ENCODE results near the gene ALOXE3.

The ALOXE3 gene

DNA sequence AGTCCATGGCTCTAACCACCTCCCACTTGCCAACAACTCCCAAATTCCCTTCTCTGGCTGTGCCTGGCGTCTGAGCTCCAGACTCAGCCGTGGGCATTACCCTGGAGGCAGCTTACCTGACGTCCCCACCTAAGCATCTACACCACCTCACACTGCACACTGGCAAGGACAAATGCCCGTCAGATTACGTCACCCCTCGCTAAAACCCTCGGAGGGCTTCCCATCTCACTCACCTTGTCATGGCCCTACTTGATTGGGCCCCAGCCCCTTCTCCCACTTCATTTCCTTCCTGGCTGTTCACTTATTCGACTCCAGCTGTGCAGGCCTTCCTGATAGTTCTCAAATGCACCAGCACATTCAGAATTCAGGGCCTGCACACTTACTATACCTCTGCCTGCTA lies 13.4 kb downstream of the ALOXE3 start:
- TF ChIP-seq EGR1 (IDR thresholded peaks at IDR 0.05) (no peak), TAF1 (IDR thresholded peaks at IDR 0.05; ENCODE audit: low read depth) (no peak), ZBTB7A (IDR thresholded peaks at IDR 0.05; ENCODE audit: low read depth) (no peak), EP300 (IDR thresholded peaks at IDR 0.05; ENCODE audit: borderline replicate concordance) (no peak), YY1 (IDR thresholded peaks at IDR 0.05; ENCODE audit: low read depth) (no peak), NFIC (IDR thresholded peaks at IDR 0.05) (no peak), CREB1 (IDR thresholded peaks at IDR 0.05; ENCODE audit: low read depth) (no peak), TEAD4 (IDR thresholded peaks at IDR 0.05) (no peak), RAD21 (IDR thresholded peaks at IDR 0.05; ENCODE audit: low read depth) (no peak), TCF12 (IDR thresholded peaks at IDR 0.05; ENCODE audit: low read depth) (no peak), REST (IDR thresholded peaks at IDR 0.05; ENCODE audit: low read depth) (no peak)
- TF ChIP-seq, protein P1, sequence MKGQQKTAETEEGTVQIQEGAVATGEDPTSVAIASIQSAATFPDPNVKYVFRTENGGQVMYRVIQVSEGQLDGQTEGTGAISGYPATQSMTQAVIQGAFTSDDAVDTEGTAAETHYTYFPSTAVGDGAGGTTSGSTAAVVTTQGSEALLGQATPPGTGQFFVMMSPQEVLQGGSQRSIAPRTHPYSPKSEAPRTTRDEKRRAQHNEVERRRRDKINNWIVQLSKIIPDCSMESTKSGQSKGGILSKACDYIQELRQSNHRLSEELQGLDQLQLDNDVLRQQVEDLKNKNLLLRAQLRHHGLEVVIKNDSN (IDR thresholded peaks at IDR 0.05): no peak

GRCh38 chr17:8103549-8103948 lies 14.8 kb downstream of the ALOXE3 start:
- no peak for TF ChIP-seq FOXM1 (IDR thresholded peaks at IDR 0.05; ENCODE audit: borderline replicate concordance, low read depth)
- TF ChIP-seq NFIC (IDR thresholded peaks at IDR 0.05): no peak
- no peak for TF ChIP-seq REST (IDR thresholded peaks at IDR 0.05; ENCODE audit: low read depth)

DNA sequence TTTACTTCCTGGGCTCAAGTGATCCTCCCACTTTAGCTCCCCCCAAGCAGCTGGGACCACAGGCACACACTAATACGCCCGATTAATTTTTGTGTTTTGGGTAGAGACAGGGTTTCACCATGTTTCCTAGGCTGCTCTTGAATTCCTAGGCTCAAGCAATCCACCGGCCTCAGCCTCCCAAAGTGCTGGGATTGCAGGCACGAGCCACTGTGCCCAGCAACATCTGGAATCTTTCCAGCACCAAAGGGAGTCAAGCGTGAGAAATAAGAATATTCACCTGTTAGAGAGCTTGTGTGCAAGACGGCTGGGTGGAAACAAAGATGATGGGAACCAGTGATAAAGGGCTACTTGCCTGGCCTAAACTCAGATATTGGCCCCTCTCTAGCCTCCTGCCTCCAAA lies 16.6 kb downstream of the ALOXE3 start:
- TF ChIP-seq MAX (IDR thresholded peaks at IDR 0.05) (no peak), EP300 (IDR thresholded peaks at IDR 0.05; ENCODE audit: borderline replicate concordance) (no peak), CREB1 (IDR thresholded peaks at IDR 0.05; ENCODE audit: low read depth) (no peak), REST (IDR thresholded peaks at IDR 0.05; ENCODE audit: low read depth) (no peak), RAD21 (IDR thresholded peaks at IDR 0.05; ENCODE audit: low read depth) (no peak), ZBTB7A (IDR thresholded peaks at IDR 0.05; ENCODE audit: low read depth) (no peak), TAF1 (IDR thresholded peaks at IDR 0.05; ENCODE audit: low read depth) (no peak), EGR1 (IDR thresholded peaks at IDR 0.05) (no peak), YY1 (IDR thresholded peaks at IDR 0.05; ENCODE audit: low read depth) (no peak), NFIC (IDR thresholded peaks at IDR 0.05) (no peak)
- TF ChIP-seq, protein P1 (IDR thresholded peaks at IDR 0.05): no peak

DNA sequence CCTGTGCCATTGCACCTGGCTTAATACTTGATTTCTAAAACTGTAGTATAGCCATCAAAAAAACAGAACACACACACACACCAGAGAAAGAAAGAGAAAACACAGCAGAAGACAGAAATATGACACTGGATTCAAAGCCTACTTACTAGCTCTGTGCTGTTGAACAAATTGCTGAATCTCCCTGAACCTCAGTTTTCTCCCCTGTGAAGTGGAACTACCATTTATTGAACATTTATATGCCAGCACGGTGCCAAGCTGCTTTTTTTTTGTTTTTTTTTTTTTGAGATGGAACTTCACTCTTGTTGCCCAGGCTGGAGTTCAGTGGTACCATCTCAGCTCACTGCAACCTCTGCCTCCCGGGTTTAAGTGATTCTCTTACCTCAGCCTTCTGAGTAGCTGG lies 17.6 kb downstream of the ALOXE3 start:
- no peak for TF ChIP-seq TEAD4 (IDR thresholded peaks at IDR 0.05)
- TF ChIP-seq YY1 (IDR thresholded peaks at IDR 0.05; ENCODE audit: low read depth): no peak
- no peak for TF ChIP-seq REST (IDR thresholded peaks at IDR 0.05; ENCODE audit: low read depth)
- no peak for TF ChIP-seq ZBTB7A (IDR thresholded peaks at IDR 0.05; ENCODE audit: low read depth)
- no peak for TF ChIP-seq MAX (IDR thresholded peaks at IDR 0.05)
- no peak for TF ChIP-seq TAF1 (IDR thresholded peaks at IDR 0.05; ENCODE audit: low read depth)
- no peak for TF ChIP-seq RAD21 (IDR thresholded peaks at IDR 0.05; ENCODE audit: low read depth)
- no peak for TF ChIP-seq NFIC (IDR thresholded peaks at IDR 0.05)
- TF ChIP-seq, protein P1 (IDR thresholded peaks at IDR 0.05): no peak
- TF ChIP-seq EGR1 (IDR thresholded peaks at IDR 0.05): no peak
